IMR-90 (cell line): ENCODE measurements around the gene RAD51B. TPM values are rescaled to one million over a fixed set of nuclear protein-coding genes. Genes with fewer than 3 reads are reported as not detected.

Experiments used
- ATAC-seq: fragments of 200-7000 bp; cut with Tn5 transposase; 2 replicates; pipeline ENCODE4 v1.9.1; 2020; ENCODE audit warnings: low read depth, mild to moderate bottlenecking, moderate library complexity
- BruUV-seq: library from RNA; stranded (reverse); fragments of 400-500 nt; replicated peaks from 2 replicates; lab custom pipeline; 2021; lab: Mats Ljungman, UMichigan
- CTCF ChIA-PET: fragments of 300-600 bp; formaldehyde crosslinking; extraction: SDS; loops from one replicate; lab custom pipeline; 2021; ENCODE audit warnings: antibody characterized with exemption; lab: Yijun Ruan, JAX
- POLR2A ChIA-PET: fragments of 300-600 bp; sonication (Branson Sonifier 250); formaldehyde crosslinking; loops from one replicate; lab custom pipeline; 2022; ENCODE audit warnings: antibody characterized with exemption; ENCODE audit not compliant: unreplicated experiment; lab: Charles Lee
- DNase-seq: peaks from one replicate; pipeline ENCODE4 v3.0.0; 2013
- H2AFZ ChIP-seq: replicated peaks from 2 replicates; pipeline ENCODE3; 2013; ENCODE audit warnings: low read length, mild to moderate bottlenecking; ENCODE audit not compliant: poor library complexity
- H2AK5ac ChIP-seq: 2 replicates; pipeline ENCODE4 v1.6.1; 2013; ENCODE audit warnings: low read depth, low read length, inconsistent platforms
- H2AK9ac ChIP-seq: replicated peaks from 2 replicates; pipeline ENCODE3; 2013; ENCODE audit warnings: mild to moderate bottlenecking, low read depth, low read length, moderate library complexity; ENCODE audit not compliant: poor library complexity
- H2BK120ac ChIP-seq: 2 replicates; pipeline ENCODE4 v1.6.1; 2013; ENCODE audit warnings: low read depth, low read length, inconsistent platforms
- H2BK15ac ChIP-seq: 3 replicates; pipeline ENCODE4 v1.6.1; 2013; ENCODE audit warnings: low read depth, low read length, inconsistent platforms
- H2BK20ac ChIP-seq: 2 replicates; pipeline ENCODE4 v1.6.1; 2013; ENCODE audit warnings: low read depth, mild to moderate bottlenecking, inconsistent platforms, low read length, moderate library complexity
- H2BK5ac ChIP-seq: 2 replicates; pipeline ENCODE4 v1.6.1; 2013; ENCODE audit warnings: mild to moderate bottlenecking, low read depth, low read length, inconsistent platforms; ENCODE audit not compliant: poor library complexity, severe bottlenecking
- H3K14ac ChIP-seq: replicated peaks from 2 replicates; pipeline ENCODE4 v1.6.1; 2013; ENCODE audit warnings: low read depth, low read length, inconsistent platforms
- H3K18ac ChIP-seq: 2 replicates; pipeline ENCODE4 v1.6.1; 2013; ENCODE audit warnings: low read depth, low read length, control low read depth
- H3K23ac ChIP-seq: 2 replicates; pipeline ENCODE4 v1.6.1; 2013; ENCODE audit warnings: low read depth, low read length, inconsistent platforms
- H3K27ac ChIP-seq: 2 replicates; pipeline ENCODE4 v1.5.1; 2013; ENCODE audit warnings: mild to moderate bottlenecking, control low read depth, low read length; ENCODE audit not compliant: insufficient read depth
- H3K27me3 ChIP-seq: 2 replicates; pipeline ENCODE4 v1.6.1; 2013; ENCODE audit warnings: low read length; ENCODE audit not compliant: control insufficient read depth, insufficient read depth
- H3K36me3 ChIP-seq: 2 replicates; pipeline ENCODE4 v1.6.1; 2013; ENCODE audit warnings: low read length, mixed read lengths; ENCODE audit not compliant: control insufficient read depth, insufficient read depth
- H3K4ac ChIP-seq: 2 replicates; pipeline ENCODE4 v1.6.1; 2013; ENCODE audit warnings: low read depth, low read length, inconsistent platforms
- H3K4me1 ChIP-seq: 2 replicates; pipeline ENCODE4 v1.6.1; 2013; ENCODE audit warnings: low read length, mixed read lengths; ENCODE audit not compliant: control insufficient read depth, insufficient read depth
- H3K4me2 ChIP-seq: 2 replicates; pipeline ENCODE4 v1.6.1; 2013; ENCODE audit warnings: low read depth, mild to moderate bottlenecking, control low read depth, low read length, moderate library complexity
- H3K4me3 ChIP-seq: 2 replicates; pipeline ENCODE4 v1.5.1; 2013; ENCODE audit warnings: low read depth, mild to moderate bottlenecking, control low read depth, low read length, moderate library complexity; ENCODE audit not compliant: insufficient read depth
- H3K56ac ChIP-seq: 2 replicates; pipeline ENCODE4 v1.6.1; 2013; ENCODE audit warnings: low read length, inconsistent platforms; ENCODE audit not compliant: insufficient read depth; ENCODE audit errors: extremely low read depth
- H3K79me1 ChIP-seq, 2 experiments: 2 replicates each; pipeline ENCODE4 v1.6.1; 2013; ENCODE audit warnings: low read length in 2 of 2, inconsistent platforms in 1 of 2, low read depth in 1 of 2
- H3K9ac ChIP-seq: 2 replicates; pipeline ENCODE4 v1.6.1; 2013; ENCODE audit warnings: low read depth, low read length, control low read depth
- H3K9me1 ChIP-seq: 2 replicates; pipeline ENCODE4 v1.6.1; 2013; ENCODE audit warnings: low read length, inconsistent platforms; ENCODE audit not compliant: insufficient read depth
- H3K9me3 ChIP-seq: 2 replicates; pipeline ENCODE4 v1.6.1; 2013; ENCODE audit warnings: low read length; ENCODE audit not compliant: control insufficient read depth, insufficient read depth
- H4K20me1 ChIP-seq: 2 replicates; pipeline ENCODE4 v1.6.1; 2013; ENCODE audit warnings: low read length, inconsistent platforms; ENCODE audit not compliant: insufficient read depth
- H4K5ac ChIP-seq: 2 replicates; pipeline ENCODE4 v1.6.1; 2013; ENCODE audit warnings: mild to moderate bottlenecking, low read depth, low read length, control low read depth
- H4K8ac ChIP-seq, 2 experiments: 2 replicates each; pipeline ENCODE4 v1.6.1; 2013; ENCODE audit warnings: low read depth in 2 of 2, low read length in 2 of 2, control low read depth in 1 of 2, inconsistent platforms in 1 of 2
- H4K91ac ChIP-seq: 2 replicates; pipeline ENCODE4 v1.6.1; 2013; ENCODE audit warnings: low read depth, low read length, inconsistent platforms; ENCODE audit not compliant: insufficient read depth
- BHLHE40 ChIP-seq: fragments of 150-350 bp; IDR thresholded peaks from 2 replicates; pipeline ENCODE4 v1.6.1; 2016; ENCODE audit warnings: mild to moderate bottlenecking, low read depth, low read length
- CEBPB ChIP-seq: IDR thresholded peaks from 2 replicates; pipeline ENCODE4 v1.6.1; 2012; ENCODE audit warnings: low read depth, low read length, improper control_type of control experiment
- CHD1 ChIP-seq: IDR thresholded peaks from 2 replicates; pipeline ENCODE4 v1.6.1; 2012; ENCODE audit warnings: low read depth, low read length, improper control_type of control experiment
- CTCF ChIP-seq: conservative IDR thresholded peaks from 2 replicates; pipeline ENCODE4 v1.5.1; 2012; ENCODE audit warnings: mild to moderate bottlenecking, low read depth, low read length, improper control_type of control experiment
- FOS ChIP-seq: fragments of 150-350 bp; IDR thresholded peaks from 2 replicates; pipeline ENCODE4 v1.6.1; 2016; ENCODE audit warnings: low read depth, low read length
- MAFK ChIP-seq: IDR thresholded peaks from 2 replicates; pipeline ENCODE4 v1.6.1; 2012; ENCODE audit warnings: low read depth, low read length, improper control_type of control experiment
- MAZ ChIP-seq: IDR thresholded peaks from 2 replicates; pipeline ENCODE4 v1.6.1; 2012; ENCODE audit warnings: low read depth, mild to moderate bottlenecking, low read length, improper control_type of control experiment, moderate library complexity, borderline replicate concordance
- MXI1 ChIP-seq: IDR thresholded peaks from 2 replicates; pipeline ENCODE4 v1.6.1; 2012; ENCODE audit warnings: low read depth, mild to moderate bottlenecking, low read length, moderate library complexity, borderline replicate concordance
- NFE2L2 ChIP-seq: fragments of 150-350 bp; IDR thresholded peaks from 2 replicates; pipeline ENCODE4 v1.6.1; 2016; ENCODE audit warnings: low read depth, mild to moderate bottlenecking, low read length
- POLR2A ChIP-seq: IDR thresholded peaks from 2 replicates; pipeline ENCODE4 v1.6.1; 2012; ENCODE audit warnings: mild to moderate bottlenecking, low read depth, low read length
- RAD21 ChIP-seq: IDR thresholded peaks from 2 replicates; pipeline ENCODE4 v1.6.1; 2012; ENCODE audit warnings: low read length, improper control_type of control experiment
- RCOR1 ChIP-seq: IDR thresholded peaks from 2 replicates; pipeline ENCODE4 v1.6.1; 2012; ENCODE audit warnings: mild to moderate bottlenecking, low read length, improper control_type of control experiment; ENCODE audit not compliant: insufficient replicate concordance
- RFX5 ChIP-seq: IDR thresholded peaks from 2 replicates; pipeline ENCODE4 v1.8.0; 2012; ENCODE audit warnings: low read depth, mild to moderate bottlenecking, low read length, moderate library complexity
- SMC3 ChIP-seq: fragments of 150-350 bp; IDR thresholded peaks from 2 replicates; pipeline ENCODE4 v1.6.1; 2016; ENCODE audit warnings: low read depth, mild to moderate bottlenecking, antibody characterized with exemption, low read length, moderate library complexity
- WGBS, 2 experiments: methylation state at CpG; one replicate each; pipeline versions ENCODE4 v1.1.5 to v1.1.7; 2013; ENCODE audit warnings: missing lambda C conversion rate in 2 of 2; ENCODE audit not compliant: insufficient read length in 1 of 2; ENCODE audit errors: extremely low coverage in 2 of 2; 5-methylcytosine and 5-hydroxymethylcytosine counted together
- dilution Hi-C: fragments of 300-500 bp; cut with HindIII; formaldehyde crosslinking; loops from one replicate; pipeline ENCODE4 v1.14.3; 2018; ENCODE audit warnings: low sequenced_read_pairs; ENCODE audit not compliant: unreplicated experiment
- in situ Hi-C: fragments of 300-500 bp; cut with MboI; formaldehyde crosslinking; loops from 3 replicates; pipeline ENCODE4 v1.14.3; 2019; ENCODE audit warnings: low sequenced_read_pairs, inconsistent platforms, mixed read lengths
- intact Hi-C: fragments of 100-400 bp; cut with micrococcal nuclease; formaldehyde crosslinking; loops from 2 replicates; pipeline ENCODE4 v1.10.0; 2022
- polyA plus RNA-seq, 3 experiments: library from polyadenylated mRNA; depleted of rRNA; stranded (reverse); fragments of >200 nt; gene quantifications; 2 replicates each; pipeline ENCODE4 v1.2.3, GENCODE V29; 2012; ENCODE audit warnings: low replicate concordance in 1 of 3
- total RNA-seq: library from RNA; depleted of rRNA; stranded (reverse); fragments of >200 nt; gene quantifications from 2 replicates; pipeline ENCODE4 v1.2.3, GENCODE V29; 2012
- TF ChIP-seq, protein P1 (sequence below): fragments of 150-350 bp; IDR thresholded peaks from 2 replicates; pipeline ENCODE4 v1.6.1; 2017; ENCODE audit warnings: mild to moderate bottlenecking, antibody characterized with exemption, low read length, low read depth
- TF ChIP-seq, protein P2 (sequence below): fragments of 150-350 bp; IDR thresholded peaks from 2 replicates; pipeline ENCODE4 v1.6.1; 2016; ENCODE audit warnings: low read depth, mild to moderate bottlenecking, low read length, moderate library complexity, borderline replicate concordance

The RAD51B gene
- total and polyA plus RNA-seq, 2 of the 4 experiments (the other 2 are of a cell fraction): 5.1 to 18.8 TPM

- TF ChIP-seq CEBPB: no peak
- TF ChIP-seq RCOR1: no peak
- TF ChIP-seq POLR2A: no peak
- no peak for TF ChIP-seq SMC3
- TF ChIP-seq RAD21: no peak
- TF ChIP-seq, protein P1, sequence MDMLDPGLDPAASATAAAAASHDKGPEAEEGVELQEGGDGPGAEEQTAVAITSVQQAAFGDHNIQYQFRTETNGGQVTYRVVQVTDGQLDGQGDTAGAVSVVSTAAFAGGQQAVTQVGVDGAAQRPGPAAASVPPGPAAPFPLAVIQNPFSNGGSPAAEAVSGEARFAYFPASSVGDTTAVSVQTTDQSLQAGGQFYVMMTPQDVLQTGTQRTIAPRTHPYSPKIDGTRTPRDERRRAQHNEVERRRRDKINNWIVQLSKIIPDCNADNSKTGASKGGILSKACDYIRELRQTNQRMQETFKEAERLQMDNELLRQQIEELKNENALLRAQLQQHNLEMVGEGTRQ: no peak
- no peak for TF ChIP-seq CHD1
- no peak for TF ChIP-seq MXI1
- TF ChIP-seq NFE2L2: no peak
- no peak for TF ChIP-seq MAZ
- TF ChIP-seq RFX5: no peak
- TF ChIP-seq FOS: no peak
- TF ChIP-seq, protein P2, sequence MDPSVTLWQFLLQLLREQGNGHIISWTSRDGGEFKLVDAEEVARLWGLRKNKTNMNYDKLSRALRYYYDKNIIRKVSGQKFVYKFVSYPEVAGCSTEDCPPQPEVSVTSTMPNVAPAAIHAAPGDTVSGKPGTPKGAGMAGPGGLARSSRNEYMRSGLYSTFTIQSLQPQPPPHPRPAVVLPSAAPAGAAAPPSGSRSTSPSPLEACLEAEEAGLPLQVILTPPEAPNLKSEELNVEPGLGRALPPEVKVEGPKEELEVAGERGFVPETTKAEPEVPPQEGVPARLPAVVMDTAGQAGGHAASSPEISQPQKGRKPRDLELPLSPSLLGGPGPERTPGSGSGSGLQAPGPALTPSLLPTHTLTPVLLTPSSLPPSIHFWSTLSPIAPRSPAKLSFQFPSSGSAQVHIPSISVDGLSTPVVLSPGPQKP: no peak
- no peak for TF ChIP-seq CTCF
- TF ChIP-seq MAFK: no peak
- no peak for TF ChIP-seq BHLHE40
- no CpG with 5 or more reads among the region's 1 CpG for WGBS, 2 experiments
- Histone ChIP-seq H3K4me2 (no peak overlapping the region), H3K27me3 (no peaks in the 10 kb centered on the region), H2BK5ac (no peak overlapping the region), H2AK9ac (no peak overlapping the region), H3K4me1 (peaks cover 22% of the 10 kb centered on the region), H3K79me1 (peaks cover 0 to 2% of the 10 kb centered on the region in 2 experiments; a peak in 1 of 4 replicates), H4K8ac (no peak overlapping the region), H4K5ac (no peak overlapping the region), H2AK5ac (peak overlapping the region; percentile 80; the same call in 1 of the 2 replicates), H3K9me3 (no peaks in the 10 kb centered on the region), H2BK120ac (0 out of 2 replicates have a peak overlapping the region, but pooled peaks have one; percentile 34), H4K91ac (peak overlapping the region; percentile 17; the same call in 1 of the 2 replicates), H3K56ac (no peak overlapping the region), H3K14ac (no peak overlapping the region), H2BK15ac (peak overlapping the region; percentile 33; the same call in 1 of the 3 replicates), H3K4ac (peak overlapping the region; percentile 24; the same call in 1 of the 2 replicates), H3K23ac (no peak overlapping the region), H3K18ac (no peak overlapping the region), H3K9me1 (peaks cover 24% of the 10 kb centered on the region), H3K27ac (no peak overlapping the region), H2BK20ac (no peak overlapping the region; the same call in 1 of the 2 replicates), H3K36me3 (no peaks in the 10 kb centered on the region), H2AFZ (no peak overlapping the region), H3K9ac (no peak overlapping the region), H4K20me1 (no peaks in the 10 kb centered on the region), H3K4me3 (no peak overlapping the region)
- ATAC-seq (no peak), DNase-seq (no peak)
- intact Hi-C loops: no loop called here
- dilution Hi-C loops: no loop called here
- ChIA-PET POLR2A (no interaction called here), CTCF (interaction anchor here (1.2 kb wide), 1 partner anchor 380 kb away, joined by 3 read pairs; no protein-coding TSS in a partner anchor)
- BruUV-seq: no TSS peak
- in situ Hi-C loops: no loop called here
Measured at GRCh38 chr14:68678471-68678870, 858.9 kb downstream of the RAD51B start.
